Limb (tissue), 2 donors: Measurements from ENCODE around the gene TMEM204.

Experiments used
- DNase-seq, 2 donors: peaks; one replicate each; pipeline ENCODE4 v3.0.0-alpha.2; 2016; ENCODE audit errors: extremely low spot score in 2 of 2

TMEM204 gene

DNA sequence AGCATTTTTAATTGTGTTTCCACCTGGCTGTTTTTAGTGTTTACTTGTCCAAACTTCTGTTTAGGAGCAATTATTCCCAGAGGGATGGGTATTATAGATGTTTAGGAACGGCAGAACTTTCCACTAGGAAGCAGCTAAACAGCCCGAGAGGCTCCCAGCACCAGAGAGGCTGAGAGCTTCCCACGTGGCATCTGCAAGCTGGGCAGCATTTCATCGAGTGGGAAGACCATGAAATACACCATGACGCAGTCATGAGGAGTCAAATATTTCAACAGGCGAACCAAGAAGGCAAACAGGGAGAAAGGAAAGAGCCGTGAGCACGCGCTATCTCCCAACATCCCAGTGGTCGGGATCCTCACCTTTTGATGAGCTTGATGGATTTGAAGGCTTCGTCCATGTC, 24.1 kb downstream of the TMEM204 start:
- DNase-seq: no peak

GRCh38 chr16:1559446-1559975, 26.0 kb downstream of the TMEM204 start:
- no peak for DNase-seq

GRCh38 chr16:1560153-1560552, 26.7 kb downstream of the TMEM204 start:
- DNase-seq: no peak

DNA sequence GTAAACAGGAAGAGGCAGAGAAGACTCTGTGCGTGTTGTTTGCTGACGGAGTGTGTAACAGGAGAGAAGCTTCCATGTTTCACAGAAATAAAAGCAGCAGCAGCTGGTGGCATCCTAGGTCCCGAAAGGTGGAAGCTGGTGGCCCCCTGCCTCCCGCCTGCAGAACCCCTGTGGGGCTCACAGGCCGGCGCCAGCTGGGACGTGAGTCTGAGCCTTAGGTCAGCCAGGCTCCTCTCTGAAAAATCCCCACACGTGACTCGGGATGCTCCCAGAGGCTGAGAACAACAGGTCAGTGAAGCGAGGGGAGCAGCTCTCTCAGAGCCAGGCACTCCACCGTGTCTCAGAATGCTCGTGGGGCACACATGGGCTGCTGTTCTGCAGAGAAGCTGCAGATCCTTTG, 27.4 kb downstream of the TMEM204 start:
- no peak for DNase-seq

GRCh38 chr16:1561266-1561665, 27.8 kb downstream of the TMEM204 start:
- no peak for DNase-seq

- DNase-seq: no peak
These were observed 28.4 kb downstream of the TMEM204 start for GRCh38 chr16:1561836-1562235.

- no peak for DNase-seq
These were observed 30.3 kb downstream of the TMEM204 start for GRCh38 chr16:1563786-1564185.

- no peak for DNase-seq
These were observed 30.9 kb downstream of the TMEM204 start for GRCh38 chr16:1564325-1564724.

GRCh38 chr16:1565083-1565805, 31.8 kb downstream of the TMEM204 start:
- DNase-seq: no peak

DNA sequence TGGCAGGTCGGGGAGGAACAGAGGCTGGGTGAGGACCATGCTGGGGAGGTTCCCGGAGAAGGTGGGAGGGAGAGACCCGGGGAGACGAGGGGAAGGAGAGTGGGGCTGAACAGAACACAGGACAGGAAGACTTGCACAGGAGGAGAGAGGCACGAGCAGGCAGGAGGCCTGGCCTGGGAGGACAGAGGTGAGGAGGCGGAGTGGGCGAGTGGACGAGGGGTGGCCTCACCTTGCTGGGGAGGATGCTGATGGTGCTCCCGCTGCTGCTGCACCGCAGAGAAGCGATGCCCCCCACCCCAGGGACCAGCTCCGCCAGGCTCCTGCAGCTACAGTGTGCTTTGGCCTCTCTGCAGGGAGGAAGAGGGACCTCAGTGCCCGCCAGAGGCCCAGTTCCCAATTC, 34.5 kb downstream of the TMEM204 start:
- DNase-seq: no peak

- DNase-seq: no peak
These were observed 37.7 kb downstream of the TMEM204 start for GRCh38 chr16:1571012-1571671.

GRCh38 chr16:1572673-1573072, 39.2 kb downstream of the TMEM204 start:
- DNase-seq: no peak

GRCh38 chr16:1573301-1573700, 39.8 kb downstream of the TMEM204 start:
- no peak for DNase-seq

DNA sequence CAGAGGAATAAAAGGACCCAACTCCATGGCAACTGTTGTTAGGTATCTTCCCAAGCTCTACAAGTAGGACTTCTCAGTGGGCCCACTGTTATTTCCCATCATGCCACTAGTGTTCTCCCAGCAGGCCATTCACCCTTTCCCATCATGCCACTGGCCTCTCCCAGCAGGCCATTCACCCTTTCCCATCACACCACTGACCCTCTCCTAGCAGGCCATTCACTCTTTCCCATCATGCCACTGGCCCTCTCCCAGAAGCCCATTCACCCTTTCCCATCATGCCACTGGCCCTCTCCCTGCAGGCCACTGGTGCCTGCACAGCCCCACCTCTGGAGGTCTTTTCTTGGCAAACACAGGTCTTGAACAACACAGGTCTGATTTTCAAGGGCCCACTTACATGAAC, 42.1 kb downstream of the TMEM204 start:
- no peak for DNase-seq

GRCh38 chr16:1579214-1579613, 45.7 kb downstream of the TMEM204 start:
- no peak for DNase-seq

DNA sequence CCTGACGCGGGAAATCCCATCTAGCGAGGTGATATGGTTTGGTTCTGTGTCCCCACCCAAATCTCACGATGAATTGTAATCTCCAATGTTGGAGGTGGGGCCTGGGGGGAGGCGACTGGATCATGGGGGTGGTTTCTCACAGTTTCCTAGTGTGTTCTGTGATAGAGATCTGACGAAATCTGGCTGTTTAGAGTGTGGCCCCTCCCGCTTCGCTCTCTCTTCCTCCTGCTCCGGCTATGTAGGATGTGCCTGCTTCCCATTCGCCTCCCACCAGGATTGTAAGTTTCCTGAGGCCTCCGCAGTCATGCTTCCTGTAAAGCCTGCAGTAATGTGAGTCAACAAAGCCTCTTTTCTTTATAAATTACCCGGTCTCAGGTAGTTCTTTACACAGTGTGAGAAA, 46.8 kb downstream of the TMEM204 start:
- no peak for DNase-seq

GRCh38 chr16:1580956-1581355, 47.5 kb downstream of the TMEM204 start:
- DNase-seq: no peak

- DNase-seq: no peak
These were observed 48.3 kb downstream of the TMEM204 start for GRCh38 chr16:1581804-1582203.

DNA sequence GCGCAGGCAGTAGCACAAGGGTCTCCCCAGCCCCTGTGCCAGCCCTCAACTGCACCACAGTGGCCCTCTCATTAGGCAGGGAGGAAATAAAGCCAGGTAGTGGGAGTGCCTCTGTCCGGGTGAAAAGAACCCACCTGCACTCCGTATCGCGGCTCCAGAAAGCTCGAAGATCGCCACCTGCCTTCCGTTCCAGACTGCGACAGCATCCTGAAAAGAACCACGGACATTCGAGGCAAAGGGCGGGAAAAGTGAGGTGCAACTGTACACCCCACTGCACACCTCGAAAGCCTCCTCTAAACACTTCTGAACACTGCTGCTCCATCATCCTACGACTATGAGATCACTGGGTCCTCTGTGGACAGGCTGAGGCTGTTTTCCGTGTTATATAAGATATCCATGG, 49.7 kb downstream of the TMEM204 start:
- DNase-seq: no peak

GRCh38 chr16:1584926-1585484, 51.5 kb downstream of the TMEM204 start:
- no peak for DNase-seq

DNA sequence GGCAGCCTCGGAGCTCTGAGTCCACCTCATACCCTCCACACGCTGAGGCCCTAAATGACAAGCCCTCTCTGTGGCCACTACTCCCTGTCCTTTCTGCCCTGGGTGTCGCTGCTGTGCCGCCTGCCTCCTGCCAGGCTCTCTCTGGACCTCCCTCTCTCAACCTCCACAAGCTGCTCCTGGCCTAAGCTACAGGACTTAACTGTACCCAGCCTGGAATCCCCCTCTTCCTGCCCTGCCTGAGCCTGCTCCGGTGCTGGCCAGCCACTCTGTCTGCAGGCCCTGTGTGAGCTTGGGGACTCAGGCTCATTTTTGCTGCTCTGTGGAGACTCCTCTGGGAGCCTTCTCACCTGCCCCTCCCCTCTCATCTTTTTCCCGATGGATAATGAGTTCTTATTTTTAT, 56.9 kb downstream of the TMEM204 start:
- DNase-seq: no peak

GRCh38 chr16:1590930-1591705, 57.7 kb downstream of the TMEM204 start:
- DNase-seq: no peak
